IPS DF 6.9 (cell line): ENCODE data around the gene KRTAP20-1.

Experiments used
- DNase-seq: peaks from one replicate; pipeline ENCODE4 v3.0.0-alpha.2; 2013; ENCODE audit warnings: low read depth, low spot score
- H3K27ac ChIP-seq: one replicate; pipeline ENCODE4 v1.5.1; 2013; ENCODE audit warnings: low read length, control low read depth
- H3K27me3 ChIP-seq: 2 replicates; pipeline ENCODE4 v1.6.1; 2013; ENCODE audit warnings: mild to moderate bottlenecking, low read length; ENCODE audit not compliant: control insufficient read depth, insufficient read depth
- H3K36me3 ChIP-seq: 2 replicates; pipeline ENCODE4 v1.6.1; 2013; ENCODE audit warnings: low read length; ENCODE audit not compliant: control insufficient read depth, insufficient read depth
- H3K4me1 ChIP-seq: 2 replicates; pipeline ENCODE4 v1.6.1; 2013; ENCODE audit warnings: low read length; ENCODE audit not compliant: control insufficient read depth, insufficient read depth
- H3K4me3 ChIP-seq: 2 replicates; pipeline ENCODE4 v1.5.1; 2013; ENCODE audit warnings: mild to moderate bottlenecking, low read length
- H3K9me3 ChIP-seq: 2 replicates; pipeline ENCODE4 v1.6.1; 2013; ENCODE audit warnings: low read length, inconsistent platforms; ENCODE audit not compliant: control insufficient read depth, insufficient read depth
- WGBS: extraction: QIAGEN DNeasy Blood & Tissue Kit; methylation state at CpG from one replicate; pipeline ENCODE4 v1.1.7; 2013; ENCODE audit warnings: mixed read lengths, missing lambda C conversion rate; ENCODE audit not compliant: insufficient read length, insufficient coverage; 5-methylcytosine and 5-hydroxymethylcytosine counted together

KRTAP20-1 gene, protein sequence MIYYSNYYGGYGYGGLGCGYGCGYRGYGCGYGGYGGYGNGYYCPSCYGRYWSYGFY

DNA sequence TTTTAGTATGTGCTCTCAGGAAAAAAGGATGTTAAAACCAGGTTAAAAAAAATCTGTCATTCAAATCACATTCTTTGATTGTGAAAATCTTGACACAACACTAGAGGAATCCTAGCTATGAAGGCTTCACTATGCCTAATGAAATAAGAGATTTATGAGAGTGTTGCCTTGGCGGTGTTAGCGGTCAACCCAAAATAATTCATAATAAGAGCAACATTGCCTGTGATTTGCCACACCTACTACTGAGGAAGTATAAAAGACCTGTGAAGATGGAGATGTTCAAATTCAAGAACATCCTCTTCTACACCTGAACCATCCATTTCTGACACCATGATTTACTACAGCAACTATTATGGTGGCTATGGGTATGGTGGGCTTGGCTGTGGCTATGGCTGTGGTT is at the start of gene KRTAP20-1:
Gene KRTAP20-1, plus strand, starts transcription at position 301 of the 400 bp plus-strand sequence. Its CDS starts 30 bp downstream, at position 331.
- Histone ChIP-seq H3K36me3 (no peaks in the 10 kb centered on the region), H3K4me1 (no peaks in the 10 kb centered on the region), H3K4me3 (no peak within 1 kb of the TSS), H3K9me3 (peaks cover 12% of the 10 kb centered on the region), H3K27me3 (no peaks in the 10 kb centered on the region), H3K27ac (no peak within 1 kb of the TSS)
- no CpG with 5 or more reads among the region's 2 CpGs for WGBS
- no peak for DNase-seq

DNA sequence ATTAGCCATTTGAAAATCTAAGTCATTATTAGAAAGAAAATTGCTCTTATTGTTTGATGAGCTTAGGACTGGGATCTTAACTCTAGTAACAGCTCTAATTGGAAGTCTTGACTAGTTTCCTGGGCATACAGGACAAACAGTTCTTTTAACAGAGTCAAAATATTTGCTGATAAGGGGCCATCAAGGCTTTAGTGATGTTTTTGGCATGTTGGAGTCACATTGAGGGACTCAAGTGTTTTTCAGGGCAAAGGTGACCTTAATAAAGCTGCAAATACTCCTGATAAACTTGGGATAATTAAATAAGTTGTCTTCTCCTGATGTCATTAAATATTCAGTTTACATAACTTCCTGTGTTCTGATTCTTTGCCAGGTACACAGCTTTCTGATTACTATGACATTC is 48.6 kb upstream of the KRTAP20-1 start:
- no peak for DNase-seq
- Histone ChIP-seq H3K27me3 (no peaks in the 10 kb centered on the region), H3K36me3 (no peaks in the 10 kb centered on the region), H3K27ac (no peak overlapping the region), H3K9me3 (peaks cover 2% of the 10 kb centered on the region), H3K4me1 (no peaks in the 10 kb centered on the region; the same call in 1 of the 2 replicates), H3K4me3 (no peak overlapping the region)

DNA sequence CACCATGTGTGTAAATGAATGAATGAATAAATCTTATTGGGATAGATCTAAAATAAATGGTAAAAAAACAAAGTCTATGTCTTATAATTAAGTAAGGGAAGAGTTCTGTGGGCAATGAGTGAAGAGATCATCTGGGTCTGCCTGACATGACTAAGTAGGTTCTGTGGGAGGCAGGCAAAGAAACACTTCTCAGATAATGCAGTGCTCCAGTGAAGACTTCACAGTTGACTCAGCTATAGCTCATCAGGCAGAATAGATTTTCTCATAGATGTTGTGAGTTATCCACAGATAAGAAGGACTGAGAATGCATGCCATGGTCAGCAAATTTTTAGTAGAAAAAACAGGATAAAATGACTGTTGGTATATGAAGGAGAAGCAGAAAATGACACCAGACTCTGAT is 38.5 kb upstream of the KRTAP20-1 start:
- Histone ChIP-seq H3K9me3 (peaks cover 5% of the 10 kb centered on the region), H3K4me1 (no peaks in the 10 kb centered on the region), H3K4me3 (no peak overlapping the region), H3K36me3 (no peaks in the 10 kb centered on the region), H3K27ac (no peak overlapping the region), H3K27me3 (no peaks in the 10 kb centered on the region)
- DNase-seq = no peak

DNA sequence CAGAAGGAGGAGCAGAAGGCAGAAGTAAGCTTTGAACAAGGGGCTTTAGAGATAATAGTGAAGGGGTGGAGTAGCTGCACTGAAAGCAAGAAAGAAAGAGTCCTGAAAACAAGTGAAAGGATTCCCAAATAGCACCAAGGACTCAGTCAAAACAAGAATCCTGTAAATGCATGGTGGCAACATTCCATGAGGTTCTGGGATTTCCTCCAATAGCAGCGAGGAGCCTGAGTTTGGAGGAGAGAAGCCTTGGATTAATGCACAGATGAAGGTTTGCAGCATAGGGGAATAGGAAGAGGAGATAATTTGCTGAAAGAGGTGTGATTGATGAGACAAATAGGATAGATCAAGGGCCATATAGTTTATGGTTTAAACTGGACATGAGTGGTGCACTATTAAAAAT is 36.9 kb upstream of the KRTAP20-1 start:
- no peak for DNase-seq
- H3K9me3 ChIP-seq = peaks cover 6% of the 10 kb centered on the region
- WGBS = no CpG with 5 or more reads among the region's 1 CpG
- H3K4me1 ChIP-seq = no peaks in the 10 kb centered on the region
- no peak overlapping the region for H3K27ac ChIP-seq
- H3K4me3 ChIP-seq = no peak overlapping the region
- H3K27me3 ChIP-seq = no peaks in the 10 kb centered on the region
- no peaks in the 10 kb centered on the region for H3K36me3 ChIP-seq

DNA sequence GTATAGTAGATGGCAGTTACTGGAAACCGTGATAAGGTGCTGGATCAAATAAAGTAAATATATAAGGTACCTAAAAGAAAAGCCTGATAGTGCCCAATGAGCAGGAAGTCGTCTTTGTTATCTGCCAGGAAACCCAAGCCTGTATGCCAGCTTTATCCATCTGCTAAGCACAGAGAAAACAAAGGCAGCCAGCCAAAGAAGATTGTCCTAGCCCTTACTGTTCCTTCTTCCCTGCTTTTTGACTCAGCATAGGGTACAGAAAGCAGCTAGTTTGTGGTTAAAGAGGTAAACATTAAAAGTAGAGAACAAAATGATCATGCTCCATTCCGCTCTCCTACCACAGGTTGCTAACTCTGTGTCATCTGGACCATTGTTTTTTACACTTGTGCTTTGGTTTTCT is 36.1 kb upstream of the KRTAP20-1 start:
- no CpG with 5 or more reads among the region's 3 CpGs for WGBS
- H3K27me3 ChIP-seq = no peaks in the 10 kb centered on the region
- H3K36me3 ChIP-seq = no peaks in the 10 kb centered on the region
- H3K4me3 ChIP-seq = no peak overlapping the region
- no peak for DNase-seq
- H3K27ac ChIP-seq = no peak overlapping the region
- H3K9me3 ChIP-seq = peaks cover 6% of the 10 kb centered on the region
- H3K4me1 ChIP-seq = no peaks in the 10 kb centered on the region

DNA sequence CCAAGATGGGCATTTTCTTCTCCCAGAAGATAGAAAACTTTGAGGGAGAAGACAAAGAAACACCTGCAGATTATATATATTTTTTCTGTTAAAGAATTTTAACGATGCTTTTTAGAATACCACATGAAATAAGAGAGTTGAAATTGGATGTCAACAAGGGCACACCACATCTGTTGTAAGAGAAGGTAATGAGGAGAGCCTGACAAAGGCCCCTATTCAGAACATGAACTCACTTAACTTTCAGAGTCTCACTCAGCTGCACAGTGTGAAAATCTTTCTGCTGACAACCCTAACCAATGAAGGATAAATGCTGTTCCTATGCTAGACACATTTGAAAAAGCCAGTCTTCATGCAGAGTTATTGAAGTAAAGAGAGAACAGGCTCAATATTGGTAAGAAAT is 33.4 kb upstream of the KRTAP20-1 start:
- Histone ChIP-seq H3K27ac (no peak overlapping the region), H3K9me3 (peaks cover 6% of the 10 kb centered on the region), H3K4me3 (no peak overlapping the region), H3K4me1 (no peaks in the 10 kb centered on the region), H3K27me3 (no peaks in the 10 kb centered on the region), H3K36me3 (no peaks in the 10 kb centered on the region)
- DNase-seq = no peak
- no CpG with 5 or more reads among the region's 1 CpG for WGBS

DNA sequence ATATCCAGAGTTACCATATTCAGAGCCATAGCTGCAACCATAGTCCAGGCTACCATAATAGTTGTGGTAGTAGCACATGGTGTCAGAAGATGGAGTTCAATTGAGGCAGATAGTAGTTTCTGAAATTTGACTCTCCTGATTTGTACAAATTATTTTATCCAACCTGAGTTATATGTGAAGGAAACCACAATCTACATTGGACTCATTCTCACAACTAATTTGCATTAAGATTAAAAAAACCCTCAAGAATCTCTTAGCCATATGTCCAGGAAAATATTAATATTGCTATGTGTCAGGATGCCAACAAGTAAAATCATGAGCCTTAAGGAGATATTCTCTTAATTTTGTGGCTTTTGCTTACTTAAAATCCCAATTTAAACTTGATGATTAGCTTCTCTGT is 25.9 kb upstream of the KRTAP20-1 start, which contains the start of gene KRTAP22-2:
Gene KRTAP22-2, minus strand, starts transcription at position 101 of the 400 bp plus-strand sequence.
- Histone ChIP-seq H3K4me3 (no peak within 1 kb of the TSS), H3K9me3 (peaks cover 4% of the 10 kb centered on the region)

DNA sequence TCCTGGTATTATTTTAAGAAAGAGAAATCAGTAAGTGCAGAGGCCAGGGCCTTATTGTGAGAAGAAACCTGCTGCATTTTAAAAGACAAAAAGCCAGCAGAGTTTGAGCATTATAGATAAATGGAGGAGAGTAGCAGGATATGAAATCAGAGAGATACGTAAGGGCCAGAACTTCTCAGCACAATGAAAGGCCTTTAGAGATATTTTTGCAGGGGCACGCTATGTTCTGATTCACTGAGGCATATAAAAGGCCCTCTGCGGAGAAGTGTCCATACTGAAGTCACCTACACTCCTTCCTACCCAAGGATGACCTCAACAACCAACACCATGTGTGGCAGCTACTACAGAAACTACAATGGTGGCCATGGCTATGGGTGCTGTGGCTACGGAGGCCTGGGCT is 24.1 kb upstream of the KRTAP20-1 start, which contains the start of gene KRTAP6-3:
Gene KRTAP6-3, plus strand, starts transcription at position 301 of the 400 bp plus-strand sequence. Its CDS starts 6 bp downstream, at position 307.
- Histone ChIP-seq H3K27me3 (no peaks in the 10 kb centered on the region), H3K27ac (no peak within 1 kb of the TSS), H3K9me3 (peaks cover 4% of the 10 kb centered on the region), H3K4me3 (no peak within 1 kb of the TSS), H3K4me1 (no peaks in the 10 kb centered on the region), H3K36me3 (no peaks in the 10 kb centered on the region)
- WGBS = no CpG with 5 or more reads among the region's 4 CpGs
- no peak for DNase-seq

More for the DNA sequence above, 25.9 kb upstream of the KRTAP20-1 start, which contains the start of gene KRTAP22-2:
- Histone ChIP-seq H3K36me3 (no peaks in the 10 kb centered on the region), H3K4me1 (no peaks in the 10 kb centered on the region), H3K27me3 (no peaks in the 10 kb centered on the region), H3K27ac (no peak within 1 kb of the TSS)
- DNase-seq = no peak

DNA sequence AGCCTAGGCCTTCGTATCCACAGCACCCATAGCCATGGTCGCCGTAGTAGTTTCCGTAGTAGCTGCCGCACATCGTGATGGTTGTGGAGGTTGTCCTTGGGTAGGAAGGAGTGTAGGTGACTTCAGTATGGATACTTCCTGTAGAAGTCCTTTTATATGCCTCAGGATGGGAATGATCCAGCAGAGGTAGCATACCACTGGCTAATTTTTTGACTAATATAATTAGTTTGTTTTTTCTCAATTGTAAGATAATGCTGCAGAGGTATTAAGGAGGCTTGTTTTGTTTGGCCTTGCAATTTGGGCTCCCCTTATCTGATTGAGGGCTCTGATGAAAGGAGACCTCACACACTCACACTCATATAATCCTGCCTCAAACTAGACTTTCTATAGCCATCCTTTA is 17.4 kb upstream of the KRTAP20-1 start, which contains the start of gene KRTAP6-2:
Gene KRTAP6-2, minus strand, starts transcription at position 101 of the 400 bp plus-strand sequence. Its CDS starts 28 bp downstream, at position 73.
- H3K36me3 ChIP-seq = no peaks in the 10 kb centered on the region
- WGBS = no CpG with 5 or more reads among the region's 6 CpGs
- no peaks in the 10 kb centered on the region for H3K4me1 ChIP-seq
- no peak for DNase-seq
- no peak within 1 kb of the TSS for H3K27ac ChIP-seq
- H3K4me3 ChIP-seq = no peak within 1 kb of the TSS
- H3K27me3 ChIP-seq = no peaks in the 10 kb centered on the region
- H3K9me3 ChIP-seq = peaks cover 9% of the 10 kb centered on the region

DNA sequence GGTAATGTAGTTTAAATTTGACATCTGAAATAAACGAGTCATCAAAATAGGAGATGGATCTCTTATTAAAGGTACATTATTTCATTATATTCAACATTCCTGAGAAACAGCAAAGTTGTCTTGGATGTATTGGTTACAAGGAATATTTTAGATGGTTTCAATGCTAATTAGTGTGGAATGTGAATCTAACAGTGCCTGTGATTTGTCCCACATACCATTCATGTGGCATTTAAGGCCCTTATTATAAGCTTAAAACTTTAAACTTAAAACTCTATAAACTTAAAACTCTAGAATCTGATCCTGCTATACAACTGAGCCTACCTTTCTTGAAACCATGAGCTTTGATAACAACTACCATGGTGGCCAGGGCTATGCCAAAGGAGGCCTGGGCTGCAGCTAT is 15.4 kb upstream of the KRTAP20-1 start, which contains the start of gene KRTAP22-1:
Gene KRTAP22-1, plus strand, starts transcription at position 301 of the 400 bp plus-strand sequence.
- Histone ChIP-seq H3K27me3 (no peaks in the 10 kb centered on the region), H3K36me3 (no peaks in the 10 kb centered on the region), H3K9me3 (peaks cover 8% of the 10 kb centered on the region), H3K4me1 (no peaks in the 10 kb centered on the region), H3K4me3 (no peak within 1 kb of the TSS), H3K27ac (no peak within 1 kb of the TSS)
- no CpG with 5 or more reads among the region's 1 CpG for WGBS
- DNase-seq = no peak

DNA sequence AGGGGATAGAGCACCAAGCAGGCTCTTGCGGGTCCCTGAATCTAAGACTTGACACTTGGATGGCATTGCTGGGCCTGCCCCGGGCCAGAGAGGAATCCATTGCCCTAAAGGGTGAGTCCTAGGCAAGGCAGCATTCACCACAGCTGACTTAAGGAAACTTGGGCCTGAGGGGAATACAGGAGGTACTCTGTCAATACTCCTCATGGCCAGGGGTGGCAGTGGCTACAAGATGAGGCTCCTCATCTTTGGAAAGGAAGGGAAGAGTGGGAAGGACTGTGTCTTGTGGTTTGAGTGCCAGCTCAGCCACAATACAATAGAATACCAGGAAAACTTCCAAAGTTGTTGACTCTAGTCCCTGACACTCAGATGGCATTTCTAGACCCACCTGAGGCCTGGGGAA is 10.3 kb upstream of the KRTAP20-1 start:
- H3K4me3 ChIP-seq = no peak overlapping the region
- H3K27ac ChIP-seq = no peak overlapping the region
- WGBS = no CpG with 5 or more reads among the region's 2 CpGs
- H3K36me3 ChIP-seq = no peaks in the 10 kb centered on the region
- no peaks in the 10 kb centered on the region for H3K4me1 ChIP-seq
- H3K9me3 ChIP-seq = peaks cover 11% of the 10 kb centered on the region
- H3K27me3 ChIP-seq = no peaks in the 10 kb centered on the region
- no peak for DNase-seq
